Astrocyte of the cerebellum (primary cell): ENCODE results near the gene MC1R.

ENCODE experiments used
- DNase-seq: peaks from one replicate; pipeline ENCODE4 v3.0.0-alpha.2; 2011; ENCODE audit warnings: low read depth
- H3K4me3 ChIP-seq: 2 replicates; pipeline ENCODE4 v1.5.1; 2011; ENCODE audit warnings: mild to moderate bottlenecking, low read depth, low read length, moderate library complexity
- in situ Hi-C: cut with HindIII; loops from 2 replicates; pipeline ENCODE4 v1.10.0; 2017; ENCODE audit warnings: low sequenced_read_pairs
- TF ChIP-seq, protein P1 (sequence below): IDR thresholded peaks from 2 replicates; pipeline ENCODE4 v1.5.1; 2012; ENCODE audit warnings: low read length, low read depth, moderate library complexity, mild to moderate bottlenecking; ENCODE audit errors: missing control alignments

The MC1R gene

GRCh38 chr16:89880477-89881367 lies 37.9 kb upstream of the MC1R start:
- DNase-seq, result no peak

DNA sequence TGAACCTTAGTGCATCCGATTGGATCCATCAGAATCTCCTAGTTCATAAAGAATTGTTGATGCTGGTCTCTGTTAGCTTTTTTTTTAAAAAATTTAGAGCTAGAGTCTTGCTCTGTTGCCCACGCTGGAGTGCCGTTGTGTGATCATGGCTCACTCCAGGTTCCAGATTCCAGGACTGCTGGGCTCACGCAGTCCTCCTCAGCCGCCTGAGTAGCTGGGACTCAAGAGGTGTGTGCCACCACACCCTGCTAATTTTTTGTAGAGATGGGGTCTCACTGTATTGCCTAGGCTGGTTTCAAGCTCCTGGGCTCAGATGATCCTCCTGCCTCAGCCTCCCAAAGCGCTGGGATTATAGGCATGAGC lies 37.3 kb upstream of the MC1R start:
- in situ Hi-C loops, result no loop called here
- no peak for DNase-seq
- H3K4me3 ChIP-seq, result no peak overlapping the region
- TF ChIP-seq, protein P1, sequence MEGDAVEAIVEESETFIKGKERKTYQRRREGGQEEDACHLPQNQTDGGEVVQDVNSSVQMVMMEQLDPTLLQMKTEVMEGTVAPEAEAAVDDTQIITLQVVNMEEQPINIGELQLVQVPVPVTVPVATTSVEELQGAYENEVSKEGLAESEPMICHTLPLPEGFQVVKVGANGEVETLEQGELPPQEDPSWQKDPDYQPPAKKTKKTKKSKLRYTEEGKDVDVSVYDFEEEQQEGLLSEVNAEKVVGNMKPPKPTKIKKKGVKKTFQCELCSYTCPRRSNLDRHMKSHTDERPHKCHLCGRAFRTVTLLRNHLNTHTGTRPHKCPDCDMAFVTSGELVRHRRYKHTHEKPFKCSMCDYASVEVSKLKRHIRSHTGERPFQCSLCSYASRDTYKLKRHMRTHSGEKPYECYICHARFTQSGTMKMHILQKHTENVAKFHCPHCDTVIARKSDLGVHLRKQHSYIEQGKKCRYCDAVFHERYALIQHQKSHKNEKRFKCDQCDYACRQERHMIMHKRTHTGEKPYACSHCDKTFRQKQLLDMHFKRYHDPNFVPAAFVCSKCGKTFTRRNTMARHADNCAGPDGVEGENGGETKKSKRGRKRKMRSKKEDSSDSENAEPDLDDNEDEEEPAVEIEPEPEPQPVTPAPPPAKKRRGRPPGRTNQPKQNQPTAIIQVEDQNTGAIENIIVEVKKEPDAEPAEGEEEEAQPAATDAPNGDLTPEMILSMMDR, result no peak

More at GRCh38 chr16:89880477-89881367, 37.9 kb upstream of the MC1R start:
- H3K4me3 ChIP-seq, result no peak overlapping the region
- in situ Hi-C loops, result no loop called here
- TF ChIP-seq, protein P1, result no peak

GRCh38 chr16:89883346-89884040 lies 35.2 kb upstream of the MC1R start:
- DNase-seq, result no peak
- no peak overlapping the region for H3K4me3 ChIP-seq
- TF ChIP-seq, protein P1, result no peak
- in situ Hi-C loops, result no loop called here

DNA sequence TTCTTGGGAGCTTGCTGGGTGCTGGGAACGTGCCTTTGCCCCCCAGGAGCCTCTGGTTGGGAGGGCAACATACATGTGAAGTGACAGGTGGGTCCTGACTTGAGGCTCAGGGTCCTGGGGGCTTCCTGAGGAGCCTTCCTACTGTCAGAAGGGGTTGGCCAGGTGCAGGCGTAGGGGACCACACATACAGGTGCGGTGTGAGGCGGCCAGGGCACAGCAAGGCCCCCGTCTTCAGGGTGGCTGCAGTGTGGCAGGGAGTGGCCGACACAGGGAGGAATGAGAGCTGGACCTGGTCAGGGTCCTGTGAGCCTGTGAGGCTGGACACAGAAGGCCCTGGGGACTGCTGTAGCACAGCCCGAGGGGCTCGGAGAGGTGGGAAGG lies 34.6 kb upstream of the MC1R start:
- in situ Hi-C loops, result no loop called here
- no peak for DNase-seq
- no peak overlapping the region for H3K4me3 ChIP-seq
- TF ChIP-seq, protein P1, result no peak

DNA sequence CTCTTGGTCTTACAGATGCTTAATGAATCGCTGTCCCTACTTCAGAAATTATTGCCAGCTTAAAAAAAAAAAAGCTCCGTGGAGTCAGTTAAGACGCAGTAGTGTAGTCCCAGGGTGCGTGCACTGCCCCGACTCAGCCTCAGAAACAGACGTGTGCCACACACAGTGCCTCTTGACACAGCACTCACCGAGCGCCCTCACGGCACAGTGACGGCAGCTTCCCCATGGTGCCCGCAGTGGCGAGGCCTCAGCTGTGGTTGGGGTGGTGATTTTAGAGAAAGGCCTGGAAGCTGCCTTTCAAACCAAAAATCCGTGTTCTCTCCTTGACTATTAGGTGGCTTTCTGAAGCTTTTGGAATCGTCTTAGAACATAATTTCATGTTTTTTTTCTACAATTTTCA lies 31.4 kb upstream of the MC1R start:
- TF ChIP-seq, protein P1, result no peak
- in situ Hi-C loops, result no loop called here
- DNase-seq, result no peak
- no peak overlapping the region for H3K4me3 ChIP-seq

DNA sequence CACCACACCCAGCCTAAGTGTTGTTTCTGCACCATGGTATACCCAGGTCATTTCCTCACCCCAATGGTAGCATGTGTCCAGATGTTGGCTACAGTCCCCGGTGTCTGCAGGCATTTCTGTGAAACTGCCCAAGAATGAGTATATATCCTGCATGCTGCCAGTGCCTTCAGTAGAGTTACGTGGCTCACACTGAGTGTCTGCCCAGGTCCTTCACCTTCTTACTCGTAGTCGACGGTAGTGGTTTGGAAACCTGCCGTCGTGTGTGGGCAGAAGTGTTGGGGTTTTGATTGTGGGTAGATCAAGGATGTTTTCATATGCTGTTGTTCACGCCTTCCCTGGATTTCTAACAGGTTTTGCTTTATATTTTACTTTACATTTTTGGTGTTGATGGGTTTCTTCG lies 28.5 kb upstream of the MC1R start:
- DNase-seq, result no peak
- in situ Hi-C loops, result no loop called here
- no peak overlapping the region for H3K4me3 ChIP-seq
- TF ChIP-seq, protein P1, result no peak
